ENCODE results near the gene MEIKIN.
A peak's percentile ranks its signal among the peaks of the same experiment; 100 is the strongest.

The MEIKIN gene

GRCh38 chr5:131945551-131946168 is at the start of gene MEIKIN:
MEIKIN (minus strand) TSS chr5:131945663; CDS start chr5:131945505, 158 bp downstream.
- no peak for DNase-seq

GRCh38 chr5:131994533-131995226 is 49.2 kb upstream of the MEIKIN start:
- DNase-seq, result no peak

DNA sequence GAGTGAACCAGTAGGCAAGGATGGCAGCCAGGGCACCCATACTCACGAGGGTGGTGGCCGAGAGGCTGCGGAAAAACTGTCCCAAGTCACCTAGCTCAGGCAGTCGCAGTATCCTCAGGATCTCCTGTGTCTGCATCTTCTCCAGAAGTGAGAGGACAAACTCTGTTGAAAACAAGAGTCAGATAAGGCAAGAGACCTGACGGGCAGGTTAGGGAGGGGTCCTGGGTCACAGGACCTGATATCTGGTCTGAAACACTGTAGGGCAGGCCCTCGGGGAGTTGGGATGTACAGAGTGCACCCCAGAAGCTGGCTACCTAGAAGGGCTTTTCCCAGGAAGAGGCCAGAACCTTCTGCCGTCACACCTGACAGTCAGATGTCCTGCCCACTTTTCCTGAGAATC is 48.6 kb upstream of the MEIKIN start:
- DNase-seq, result no peak

DNA sequence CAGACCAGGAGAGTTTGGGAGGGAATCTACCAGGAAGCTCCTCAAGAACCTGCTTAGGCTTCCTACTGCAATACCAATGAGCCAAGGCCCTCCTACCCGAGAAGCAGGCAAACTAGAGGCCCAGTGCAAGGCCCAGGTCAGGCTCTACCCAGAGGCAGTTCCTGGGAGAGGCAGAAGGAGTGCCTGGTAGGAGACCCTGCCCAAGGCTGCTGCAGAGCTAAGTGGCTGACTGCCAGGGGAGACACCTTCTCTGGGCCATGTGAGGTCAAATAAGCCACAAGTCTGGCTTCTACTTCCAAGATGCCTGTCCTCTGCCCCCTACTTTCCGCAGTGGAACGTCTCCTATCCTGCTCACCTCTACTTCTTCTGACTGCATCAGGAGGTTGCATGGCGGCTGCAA is 48.2 kb upstream of the MEIKIN start:
- DNase-seq, result no peak

GRCh38 chr5:131992370-131992769 is 46.9 kb upstream of the MEIKIN start:
- DNase-seq, result no peak

- DNase-seq, result no peak
Observed at GRCh38 chr5:131991593-131992324, 46.3 kb upstream of the MEIKIN start.

- DNase-seq, result no peak
Observed at GRCh38 chr5:131990716-131991115, 45.3 kb upstream of the MEIKIN start.

DNA sequence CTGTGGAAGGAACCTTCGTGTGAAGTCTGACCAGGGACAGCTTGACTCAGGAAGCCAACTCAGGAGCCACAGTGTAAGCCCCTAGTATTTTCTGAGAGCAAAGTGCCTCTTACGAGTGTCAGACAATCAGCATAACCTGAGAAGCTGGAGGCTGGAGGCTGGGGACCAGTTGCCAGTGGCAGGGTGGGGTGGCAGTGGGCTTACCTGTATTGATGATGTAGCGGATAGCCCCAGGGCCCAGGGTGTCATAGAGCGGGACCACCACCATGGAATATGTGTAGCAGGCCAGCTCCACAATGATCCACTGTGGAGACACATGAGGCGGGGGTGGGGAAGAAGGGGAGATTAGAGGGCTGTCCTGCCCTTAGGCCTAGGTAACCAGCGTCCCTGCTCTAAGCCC is 43.1 kb upstream of the MEIKIN start:
- no peak for DNase-seq

DNA sequence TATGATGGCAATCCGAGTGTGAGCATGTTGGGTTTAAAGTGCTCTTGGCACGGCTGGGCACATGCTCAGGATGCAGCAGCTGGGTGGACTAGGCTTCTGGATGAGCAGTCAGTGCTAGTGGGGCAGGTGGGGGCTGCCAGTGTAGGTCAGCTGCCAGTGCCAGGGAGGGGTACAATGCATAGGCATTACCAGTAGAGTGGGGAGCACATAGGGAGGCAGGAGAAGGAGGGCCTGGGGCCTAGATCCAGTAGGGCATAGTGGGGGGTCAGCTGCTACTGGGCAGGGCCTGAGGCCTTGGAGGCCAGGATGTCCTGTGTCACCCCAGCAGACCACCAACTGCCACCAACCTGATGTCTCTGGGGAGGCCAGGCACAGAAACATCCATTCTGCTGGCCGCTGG is 41.8 kb upstream of the MEIKIN start:
- DNase-seq, result no peak

DNA sequence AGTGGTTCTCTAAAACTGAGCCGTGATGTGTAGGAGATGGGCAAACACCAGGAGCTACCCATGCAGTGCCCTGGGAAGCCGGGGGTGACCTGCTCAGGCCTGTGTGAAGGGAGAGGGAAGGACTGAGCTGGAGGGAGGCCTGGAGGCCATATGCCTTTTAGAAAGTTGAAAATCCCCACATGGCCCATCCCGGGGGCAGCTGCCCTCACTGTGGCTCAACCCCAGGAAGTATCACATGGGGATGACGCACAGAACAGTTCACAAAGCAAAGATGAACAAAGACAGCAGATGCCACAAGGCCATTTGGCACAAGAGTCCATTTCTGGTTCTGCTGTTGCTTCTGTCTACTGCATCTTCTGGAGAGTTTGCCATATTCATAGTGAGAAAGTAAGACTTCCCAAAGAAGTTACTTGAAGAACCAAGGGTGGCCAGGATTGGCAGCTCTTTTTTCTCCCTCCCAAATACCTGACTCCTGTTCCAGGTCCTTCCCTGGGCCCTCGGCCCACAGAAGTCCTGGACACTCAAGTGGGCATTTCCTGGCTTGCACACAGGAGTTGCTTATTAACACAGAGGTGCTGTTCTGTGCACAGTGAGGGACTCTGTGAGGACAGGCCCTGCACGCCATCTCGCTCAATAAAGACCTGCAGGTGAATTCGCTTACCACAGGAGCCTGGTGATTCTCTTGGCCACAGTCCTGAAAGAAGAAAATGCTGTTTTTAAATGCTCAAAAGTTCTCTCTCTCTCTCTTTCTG is 40.9 kb upstream of the MEIKIN start:
- DNase-seq, result no peak

GRCh38 chr5:131984956-131985665 is 39.6 kb upstream of the MEIKIN start:
- no peak for DNase-seq

DNA sequence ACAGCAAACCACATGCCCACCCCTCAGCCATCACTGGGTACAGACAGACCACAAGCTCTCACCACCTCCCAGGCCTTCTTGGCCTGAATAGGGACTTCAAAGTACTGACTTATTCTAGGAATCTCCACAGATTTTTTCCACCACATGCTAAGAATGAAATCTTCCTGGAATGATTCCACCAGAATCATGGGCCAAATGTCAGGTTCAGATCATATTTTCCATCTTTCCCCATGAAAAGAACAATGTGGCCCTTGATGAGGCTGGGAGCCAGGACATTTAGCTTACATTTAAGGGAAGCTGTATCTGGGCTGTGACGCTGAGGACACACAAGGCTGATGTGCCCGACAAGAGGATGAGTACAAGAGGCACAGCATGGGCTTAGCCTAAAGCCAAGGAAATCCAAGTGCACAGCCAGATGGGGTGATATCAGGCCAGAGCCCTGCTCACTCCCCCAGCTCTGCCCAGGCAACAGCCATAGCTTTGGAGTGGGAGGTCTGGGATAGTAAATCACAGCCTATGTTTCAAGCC is 37.8 kb upstream of the MEIKIN start:
- DNase-seq, result peak; percentile 4

GRCh38 chr5:131981516-131981915 is 36.1 kb upstream of the MEIKIN start:
- DNase-seq, result no peak

- DNase-seq, result no peak
Observed at GRCh38 chr5:131980696-131981095, 35.2 kb upstream of the MEIKIN start.

DNA sequence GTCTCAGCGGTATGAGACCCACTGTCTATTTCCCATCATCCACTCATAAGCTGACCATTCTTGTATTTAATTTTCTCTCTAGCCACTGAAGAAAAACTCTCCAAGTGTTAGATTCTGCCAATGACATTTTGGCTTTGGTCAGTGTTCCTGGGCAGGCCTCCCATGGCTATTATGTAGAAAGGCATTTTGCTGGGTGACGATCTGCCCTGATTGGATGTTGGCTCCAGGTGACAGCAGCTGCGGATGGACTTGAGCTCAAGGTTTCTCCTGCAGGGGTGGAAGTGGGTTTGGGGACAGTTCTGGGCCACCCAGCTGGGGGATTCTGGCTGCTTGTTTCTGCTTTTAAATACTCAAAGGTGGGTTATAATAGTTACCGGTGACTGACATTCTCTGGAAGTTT is 34.4 kb upstream of the MEIKIN start:
- no peak for DNase-seq

- DNase-seq, result no peak
Observed at GRCh38 chr5:131977212-131977604, 31.7 kb upstream of the MEIKIN start.

DNA sequence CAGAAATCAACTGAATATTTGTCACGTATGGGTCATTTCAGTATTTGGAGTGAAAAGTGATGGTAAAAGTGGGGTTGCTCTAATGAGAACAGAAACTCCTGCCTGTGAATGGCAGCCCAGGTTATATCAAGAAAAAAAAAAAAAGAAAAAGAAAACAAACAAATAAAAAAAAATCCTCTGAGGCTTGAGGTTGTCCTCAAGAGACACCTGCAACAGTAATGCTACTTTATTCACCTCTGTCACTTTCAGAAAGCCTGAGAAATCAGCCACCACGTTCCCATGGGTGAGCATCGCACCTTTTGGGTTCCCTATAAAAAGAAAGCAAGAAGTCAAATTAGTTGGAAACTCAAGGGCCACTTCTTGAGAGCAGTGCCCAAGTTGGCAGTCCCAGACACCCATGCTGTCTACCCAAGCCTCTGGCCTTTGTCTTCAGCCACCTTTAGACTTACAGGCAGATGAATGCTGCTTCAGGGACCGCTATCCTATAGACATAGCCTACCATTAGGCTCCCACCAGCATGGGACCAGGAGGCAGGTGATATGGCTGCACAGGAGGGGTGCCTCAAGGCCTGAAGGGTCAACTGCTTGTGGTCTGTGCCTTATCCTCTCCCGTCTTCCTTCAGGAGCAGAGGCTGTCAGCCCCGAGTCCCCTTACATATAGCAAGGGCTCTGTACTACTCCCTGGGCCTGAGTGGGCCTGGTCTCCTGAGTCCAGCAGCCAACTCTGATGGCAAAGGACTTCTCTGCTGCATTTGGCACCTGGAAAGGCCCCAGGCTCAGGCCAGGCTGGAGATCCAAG is 31.1 kb upstream of the MEIKIN start:
- no peak for DNase-seq

GRCh38 chr5:131974956-131975726 is 29.7 kb upstream of the MEIKIN start:
- no peak for DNase-seq

GRCh38 chr5:131974622-131974955 is 29.1 kb upstream of the MEIKIN start:
- DNase-seq, result no peak

GRCh38 chr5:131974016-131974415 is 28.6 kb upstream of the MEIKIN start:
- no peak for DNase-seq
